ENCODE results near the gene MAT1A. TPM values are rescaled to one million over a fixed set of nuclear protein-coding genes. Genes with fewer than 3 reads are reported as not detected.

MAT1A gene
- total and polyA plus RNA-seq, 2 of the 13 experiments (the other 11 are each of a cell fraction or from before 2014, with no cell fraction given), result 57.1 to 76.9 TPM

DNA sequence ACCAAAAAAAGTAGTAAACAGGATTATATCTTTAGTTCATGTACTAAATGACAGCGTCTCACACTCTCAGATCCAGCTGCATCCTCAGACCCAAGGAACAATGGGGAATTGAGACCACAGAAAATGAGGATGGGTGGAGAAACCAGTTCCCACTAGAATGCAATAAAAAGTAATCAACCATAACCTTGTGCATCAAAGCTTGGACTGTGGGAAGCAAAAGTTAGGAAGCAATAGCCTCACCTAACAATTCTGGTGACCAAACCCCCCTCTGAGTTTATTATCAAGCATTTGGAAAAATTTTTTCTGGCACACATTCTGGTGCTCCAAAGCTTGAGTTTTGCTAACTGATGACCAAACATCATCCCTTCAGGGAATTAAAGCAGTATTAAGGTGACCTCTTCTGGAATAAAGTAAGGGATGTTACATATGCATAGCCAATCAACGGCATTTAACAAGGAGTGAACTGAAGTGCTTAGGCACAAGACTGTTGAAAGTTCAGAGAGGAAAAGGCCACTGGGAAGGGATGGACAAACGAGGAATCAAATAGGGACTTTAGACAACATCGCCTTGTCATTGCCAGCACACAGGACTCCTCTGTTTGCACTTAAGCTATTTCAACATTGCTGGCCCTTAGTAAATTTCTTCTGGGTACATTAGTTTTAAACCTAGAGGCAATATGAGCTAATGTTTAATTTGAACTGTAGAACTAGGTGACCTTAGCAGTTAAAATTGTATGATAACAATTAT, 1.2 kb upstream of the MAT1A start (continued):
- TF ChIP-seq GABPA (IDR thresholded peaks at IDR 0.05; ENCODE audit: low read depth, low read length), result no peak
- TF ChIP-seq GABPA (CRISPR knock-in tag; IDR thresholded peaks at IDR 0.05; ENCODE audit: low read depth), result peak; percentile 20; the same call in 1 of the 2 replicates
- TF ChIP-seq GATAD2A (CRISPR knock-in tag; IDR thresholded peaks at IDR 0.05), result peak; percentile 93
- TF ChIP-seq, protein P1, sequence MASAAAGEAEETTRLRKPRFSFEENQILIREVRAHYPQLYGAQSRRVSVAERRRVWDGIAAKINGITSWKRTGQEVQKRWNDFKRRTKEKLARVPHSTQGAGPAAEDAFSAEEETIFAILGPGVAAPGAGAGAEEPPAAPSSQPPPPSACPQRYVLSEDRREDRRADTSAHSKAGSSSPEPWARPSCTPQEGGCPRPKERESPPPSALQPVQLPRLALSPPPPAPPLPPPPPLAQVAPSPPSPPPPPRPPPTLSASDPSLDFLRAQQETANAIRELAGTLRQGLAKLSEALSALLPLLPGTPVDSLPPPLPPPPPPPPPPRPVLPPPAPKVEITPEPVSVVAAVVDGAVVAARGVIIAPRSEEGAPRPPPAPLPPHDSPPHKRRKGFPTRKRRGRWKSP (CRISPR knock-in tag; IDR thresholded peaks at IDR 0.05), result no peak
- no peak for TF ChIP-seq KAT2B (IDR thresholded peaks at IDR 0.05; ENCODE audit: borderline replicate concordance, low read depth, low read length)
- TF ChIP-seq, protein P2, sequence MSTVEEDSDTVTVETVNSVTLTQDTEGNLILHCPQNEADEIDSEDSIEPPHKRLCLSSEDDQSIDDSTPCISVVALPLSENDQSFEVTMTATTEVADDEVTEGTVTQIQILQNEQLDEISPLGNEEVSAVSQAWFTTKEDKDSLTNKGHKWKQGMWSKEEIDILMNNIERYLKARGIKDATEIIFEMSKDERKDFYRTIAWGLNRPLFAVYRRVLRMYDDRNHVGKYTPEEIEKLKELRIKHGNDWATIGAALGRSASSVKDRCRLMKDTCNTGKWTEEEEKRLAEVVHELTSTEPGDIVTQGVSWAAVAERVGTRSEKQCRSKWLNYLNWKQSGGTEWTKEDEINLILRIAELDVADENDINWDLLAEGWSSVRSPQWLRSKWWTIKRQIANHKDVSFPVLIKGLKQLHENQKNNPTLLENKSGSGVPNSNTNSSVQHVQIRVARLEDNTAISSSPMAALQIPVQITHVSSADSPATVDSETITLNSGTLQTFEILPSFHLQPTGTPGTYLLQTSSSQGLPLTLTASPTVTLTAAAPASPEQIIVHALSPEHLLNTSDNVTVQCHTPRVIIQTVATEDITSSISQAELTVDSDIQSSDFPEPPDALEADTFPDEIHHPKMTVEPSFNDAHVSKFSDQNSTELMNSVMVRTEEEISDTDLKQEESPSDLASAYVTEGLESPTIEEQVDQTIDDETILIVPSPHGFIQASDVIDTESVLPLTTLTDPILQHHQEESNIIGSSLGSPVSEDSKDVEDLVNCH (CRISPR knock-in tag; IDR thresholded peaks at IDR 0.05), result no peak
- TF ChIP-seq CREM (IDR thresholded peaks at IDR 0.05), result peak; percentile 79
- TF ChIP-seq CREM (CRISPR knock-in tag; IDR thresholded peaks at IDR 0.05), result no peak
- TF ChIP-seq, protein P3, sequence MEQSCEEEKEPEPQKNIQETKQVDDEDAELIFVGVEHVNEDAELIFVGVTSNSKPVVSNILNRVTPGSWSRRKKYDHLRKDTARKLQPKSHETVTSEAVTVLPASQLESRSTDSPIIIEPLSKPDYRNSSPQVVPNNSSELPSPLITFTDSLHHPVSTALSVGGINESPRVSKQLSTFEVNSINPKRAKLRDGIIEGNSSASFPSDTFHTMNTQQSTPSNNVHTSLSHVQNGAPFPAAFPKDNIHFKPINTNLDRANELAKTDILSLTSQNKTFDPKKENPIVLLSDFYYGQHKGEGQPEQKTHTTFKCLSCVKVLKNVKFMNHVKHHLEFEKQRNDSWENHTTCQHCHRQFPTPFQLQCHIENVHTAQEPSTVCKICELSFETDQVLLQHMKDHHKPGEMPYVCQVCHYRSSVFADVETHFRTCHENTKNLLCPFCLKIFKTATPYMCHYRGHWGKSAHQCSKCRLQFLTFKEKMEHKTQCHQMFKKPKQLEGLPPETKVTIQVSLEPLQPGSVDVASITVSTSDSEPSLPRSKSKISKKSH (CRISPR knock-in tag; IDR thresholded peaks at IDR 0.05; ENCODE audit: borderline replicate concordance), result no peak
- peak; percentile 65; the same call in 1 of the 2 replicates for TF ChIP-seq PPARG (CRISPR knock-in tag; conservative IDR thresholded peaks at IDR 0.05)
- TF ChIP-seq FOXK1 (CRISPR knock-in tag; IDR thresholded peaks at IDR 0.05; ENCODE audit: borderline replicate concordance, low read depth), result peak; percentile 51; the same call in 1 of the 2 replicates
- TF ChIP-seq, protein P4, sequence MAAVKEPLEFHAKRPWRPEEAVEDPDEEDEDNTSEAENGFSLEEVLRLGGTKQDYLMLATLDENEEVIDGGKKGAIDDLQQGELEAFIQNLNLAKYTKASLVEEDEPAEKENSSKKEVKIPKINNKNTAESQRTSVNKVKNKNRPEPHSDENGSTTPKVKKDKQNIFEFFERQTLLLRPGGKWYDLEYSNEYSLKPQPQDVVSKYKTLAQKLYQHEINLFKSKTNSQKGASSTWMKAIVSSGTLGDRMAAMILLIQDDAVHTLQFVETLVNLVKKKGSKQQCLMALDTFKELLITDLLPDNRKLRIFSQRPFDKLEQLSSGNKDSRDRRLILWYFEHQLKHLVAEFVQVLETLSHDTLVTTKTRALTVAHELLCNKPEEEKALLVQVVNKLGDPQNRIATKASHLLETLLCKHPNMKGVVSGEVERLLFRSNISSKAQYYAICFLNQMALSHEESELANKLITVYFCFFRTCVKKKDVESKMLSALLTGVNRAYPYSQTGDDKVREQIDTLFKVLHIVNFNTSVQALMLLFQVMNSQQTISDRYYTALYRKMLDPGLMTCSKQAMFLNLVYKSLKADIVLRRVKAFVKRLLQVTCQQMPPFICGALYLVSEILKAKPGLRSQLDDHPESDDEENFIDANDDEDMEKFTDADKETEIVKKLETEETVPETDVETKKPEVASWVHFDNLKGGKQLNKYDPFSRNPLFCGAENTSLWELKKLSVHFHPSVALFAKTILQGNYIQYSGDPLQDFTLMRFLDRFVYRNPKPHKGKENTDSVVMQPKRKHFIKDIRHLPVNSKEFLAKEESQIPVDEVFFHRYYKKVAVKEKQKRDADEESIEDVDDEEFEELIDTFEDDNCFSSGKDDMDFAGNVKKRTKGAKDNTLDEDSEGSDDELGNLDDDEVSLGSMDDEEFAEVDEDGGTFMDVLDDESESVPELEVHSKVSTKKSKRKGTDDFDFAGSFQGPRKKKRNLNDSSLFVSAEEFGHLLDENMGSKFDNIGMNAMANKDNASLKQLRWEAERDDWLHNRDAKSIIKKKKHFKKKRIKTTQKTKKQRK (IDR thresholded peaks at IDR 0.05; ENCODE audit: low read length), result no peak
- no peak for TF ChIP-seq ZFP37 (CRISPR knock-in tag; IDR thresholded peaks at IDR 0.05; ENCODE audit: borderline replicate concordance)
- no peak for TF ChIP-seq ZNF326 (CRISPR knock-in tag; IDR thresholded peaks at IDR 0.05; ENCODE audit: borderline replicate concordance)
- TF ChIP-seq, protein P5, sequence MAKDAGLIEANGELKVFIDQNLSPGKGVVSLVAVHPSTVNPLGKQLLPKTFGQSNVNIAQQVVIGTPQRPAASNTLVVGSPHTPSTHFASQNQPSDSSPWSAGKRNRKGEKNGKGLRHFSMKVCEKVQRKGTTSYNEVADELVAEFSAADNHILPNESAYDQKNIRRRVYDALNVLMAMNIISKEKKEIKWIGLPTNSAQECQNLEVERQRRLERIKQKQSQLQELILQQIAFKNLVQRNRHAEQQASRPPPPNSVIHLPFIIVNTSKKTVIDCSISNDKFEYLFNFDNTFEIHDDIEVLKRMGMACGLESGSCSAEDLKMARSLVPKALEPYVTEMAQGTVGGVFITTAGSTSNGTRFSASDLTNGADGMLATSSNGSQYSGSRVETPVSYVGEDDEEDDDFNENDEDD (CRISPR knock-in tag; IDR thresholded peaks at IDR 0.05; ENCODE audit: borderline replicate concordance), result no peak
- no peak for TF ChIP-seq PHB2 (IDR thresholded peaks at IDR 0.05; ENCODE audit: partially characterized antibody)
- no peak for TF ChIP-seq ZNF781 (CRISPR knock-in tag; IDR thresholded peaks at IDR 0.05; ENCODE audit: borderline replicate concordance, not compliant biosample characterization)
- no peak for TF ChIP-seq ZBTB8A (CRISPR knock-in tag; IDR thresholded peaks at IDR 0.05; ENCODE audit: borderline replicate concordance, low read depth)
- TF ChIP-seq ZNF678 (CRISPR knock-in tag; IDR thresholded peaks at IDR 0.05), result no peak

Measured in HepG2 (cell line).